Astrocyte of the cerebellum (primary cell): ENCODE measurements around the gene PEX6.

ENCODE experiments used
- DNase-seq: peaks from one replicate; pipeline ENCODE4 v3.0.0-alpha.2; 2011; ENCODE audit warnings: low read depth
- H3K4me3 ChIP-seq: 2 replicates; pipeline ENCODE4 v1.5.1; 2011; ENCODE audit warnings: mild to moderate bottlenecking, low read depth, low read length, moderate library complexity
- CTCF ChIP-seq: IDR thresholded peaks from 2 replicates; pipeline ENCODE4 v1.5.1; 2012; ENCODE audit warnings: low read length, low read depth, moderate library complexity, mild to moderate bottlenecking; ENCODE audit errors: missing control alignments
- in situ Hi-C: cut with HindIII; loops from 2 replicates; pipeline ENCODE4 v1.10.0; 2017; ENCODE audit warnings: low sequenced_read_pairs

PEX6 gene

GRCh38 chr6:42938428-42938796, 40.6 kb downstream of the PEX6 start:
- in situ Hi-C loops: no loop called here
- H3K4me3 ChIP-seq: no peak overlapping the region
- no peak for TF ChIP-seq CTCF
- no peak for DNase-seq

GRCh38 chr6:42937548-42938427, 41.2 kb downstream of the PEX6 start:
- in situ Hi-C loops: no loop called here
- DNase-seq: no peak
- TF ChIP-seq CTCF: no peak
- H3K4me3 ChIP-seq: no peak overlapping the region

GRCh38 chr6:42936398-42936797, 42.6 kb downstream of the PEX6 start:
- in situ Hi-C loops: no loop called here
- no peak overlapping the region for H3K4me3 ChIP-seq
- DNase-seq: no peak
- TF ChIP-seq CTCF: no peak

GRCh38 chr6:42935322-42935721, 43.7 kb downstream of the PEX6 start:
- no peak for TF ChIP-seq CTCF
- no peak overlapping the region for H3K4me3 ChIP-seq
- in situ Hi-C loops: no loop called here

GRCh38 chr6:42933205-42933604, 45.8 kb downstream of the PEX6 start:
- in situ Hi-C loops: no loop called here
- DNase-seq: no peak
- no peak for TF ChIP-seq CTCF
- no peak overlapping the region for H3K4me3 ChIP-seq

More at GRCh38 chr6:42935322-42935721, 43.7 kb downstream of the PEX6 start:
- no peak for DNase-seq

- no peak for DNase-seq
- in situ Hi-C loops: no loop called here
- H3K4me3 ChIP-seq: no peak overlapping the region
- no peak for TF ChIP-seq CTCF
Measured at GRCh38 chr6:42932412-42932811, 46.6 kb downstream of the PEX6 start.
